K562 (cell line): ENCODE measurements around the gene RANBP3. TPM values are rescaled to one million over a fixed set of nuclear protein-coding genes. Genes with fewer than 3 reads are reported as not detected.

Experiments used
- ARHGAP35 ChIP-seq: fragments of 450-650 bp; IDR thresholded peaks from 2 replicates; pipeline ENCODE4 v1.6.1; 2018; ENCODE audit not compliant: partially characterized antibody
- ATF3 ChIP-seq, 2 experiments: fragments of 450-650 bp in 1 of 2; sonication (generic) in 1 of 2; formaldehyde crosslinking in 1 of 2; IDR thresholded peaks in 1 of 2; conservative IDR thresholded peaks in 1 of 2; 2 replicates each; pipeline versions ENCODE4 v1.6.1 to v1.8.1; 2016 to 2023; ENCODE audit warnings: mild to moderate bottlenecking in 2 of 2, moderate library complexity in 2 of 2, inconsistent platforms in 1 of 2, missing genetic modification reagents in 1 of 2
- ETV1 ChIP-seq: fragments of 450-650 bp; conservative IDR thresholded peaks from 2 replicates; pipeline ENCODE4 v1.6.1; 2016; ENCODE audit warnings: missing genetic modification characterization, control low read depth, low read depth, missing compliant biosample characterization
- HDAC2 ChIP-seq: fragments of 450-650 bp; IDR thresholded peaks from 2 replicates; pipeline ENCODE4 v1.6.1; 2016; ENCODE audit warnings: mild to moderate bottlenecking
- HIVEP1 ChIP-seq: fragments of 250-450 bp; sonication (Bioruptor Pico); IDR thresholded peaks from 2 replicates; pipeline ENCODE4 v1.4.0; 2020; ENCODE audit warnings: mild to moderate bottlenecking
- HMG20B ChIP-seq: fragments of 250-450 bp; sonication (Bioruptor Pico); IDR thresholded peaks from 2 replicates; pipeline ENCODE4 v1.5.0; 2021; ENCODE audit warnings: mild to moderate bottlenecking
- NR0B1 ChIP-seq: fragments of 450-650 bp; IDR thresholded peaks from one replicate; pipeline ENCODE4 v1.6.1; 2018; ENCODE audit warnings: mild to moderate bottlenecking, moderate library complexity; ENCODE audit not compliant: partially characterized antibody
- RBM34 ChIP-seq: fragments of 200-400 bp; formaldehyde crosslinking; IDR thresholded peaks from 2 replicates; pipeline ENCODE4 v1.6.1; 2018; ENCODE audit warnings: low read length, borderline replicate concordance; ENCODE audit not compliant: insufficient read depth
- SMARCC2 ChIP-seq: fragments of 450-650 bp; IDR thresholded peaks from 2 replicates; pipeline ENCODE4 v1.6.1; 2017; ENCODE audit warnings: antibody characterized with exemption, moderate library complexity, mild to moderate bottlenecking, low read depth
- TFE3 ChIP-seq: fragments of 450-650 bp; formaldehyde crosslinking; IDR thresholded peaks from 2 replicates; pipeline ENCODE4 v1.4.0; 2020; ENCODE audit warnings: mild to moderate bottlenecking, mixed read lengths
- ZBTB12 ChIP-seq: fragments of 250-450 bp; sonication (Bioruptor Pico); IDR thresholded peaks from 2 replicates; pipeline ENCODE4 v1.4.0; 2020
- ZNF311 ChIP-seq: fragments of 250-450 bp; sonication (Bioruptor Pico); IDR thresholded peaks from 2 replicates; pipeline ENCODE4 v1.4.0; 2020; ENCODE audit warnings: mild to moderate bottlenecking, moderate library complexity
- ZNF668 ChIP-seq: fragments of 250-450 bp; sonication (Bioruptor Pico); IDR thresholded peaks from 2 replicates; pipeline ENCODE4 v1.8.0; 2022; ENCODE audit warnings: mild to moderate bottlenecking, inconsistent platforms
- polyA plus RNA-seq, 8 experiments: library from polyadenylated mRNA; depleted of rRNA in 4 of 8; stranded (reverse) in 5 of 8; unstranded in 3 of 8; fragments of >200 nt; fragmentation: Nextera tagmentation in 2 of 8; fragmentation: Illumina TruSeq in 1 of 8; extraction: Ambion mirVana in 2 of 8; extraction: Trizol in 1 of 8; gene quantifications; 2 replicates each; pipeline versions ENCODE4 v1.2.1 to v1.2.3, GENCODE V29; 2011 to 2014; ENCODE audit warnings: inconsistent platforms in 1 of 8, missing spikeins in 1 of 8
- total RNA-seq, 7 experiments: library from RNA; depleted of rRNA in 6 of 7; stranded (reverse); fragments of >200 nt in 6 of 7; fragmentation: Illumina TruSeq in 2 of 7; extraction: Trizol in 2 of 7; gene quantifications; 2 replicates each; pipeline versions ENCODE4 v1.2.1 to v1.2.3, GENCODE V29; 2011 to 2021; ENCODE audit warnings: low replicate concordance in 1 of 7

The RANBP3 gene
- total and polyA plus RNA-seq, 9 of the 15 experiments (the other 6 are each of a cell fraction or from before 2014, with no cell fraction given) = 0.90 to 95.1 (median 63.2) TPM

- no peak for TF ChIP-seq TFE3
- no peak for TF ChIP-seq RBM34
- TF ChIP-seq HIVEP1 (CRISPR knock-in tag) = no peak
- no peak for TF ChIP-seq ZNF311
- no peak for TF ChIP-seq SMARCC2
- no peak for TF ChIP-seq ZBTB12
- no peak for TF ChIP-seq HMG20B (CRISPR knock-in tag)
- no peak for TF ChIP-seq ETV1
- no peak for TF ChIP-seq ZNF668 (CRISPR knock-in tag)
- no peak for TF ChIP-seq ARHGAP35
- no peak for TF ChIP-seq HDAC2
- TF ChIP-seq NR0B1 = no peak
- TF ChIP-seq ATF3 (IDR thresholded peaks at IDR 0.05) = no peak
- no peak for TF ChIP-seq ATF3 (CRISPR knock-in tag; conservative IDR thresholded peaks at IDR 0.05)
These were observed 44.4 kb downstream of the RANBP3 start (continued) for GRCh38 chr19:5933391-5934068.
